Fibroblast of the conjunctiva (primary cell): ENCODE measurements around the gene ERVK3-1.
A peak's percentile ranks its signal among the peaks of the same experiment; 100 is the strongest.
"Not testable (repeated sequence)": the region's sequence is repeated elsewhere in the genome, so short reads cannot be mapped to it uniquely, and the experiment has no call there.

Experiments
- DNase-seq: peaks from one replicate; pipeline ENCODE4 v3.0.0-alpha.2; 2010; ENCODE audit warnings: low read depth

Gene ERVK3-1

GRCh38 chr19:58304748-58305064, 471 bp upstream of the ERVK3-1 start:
- no peak for DNase-seq

GRCh38 chr19:58305932-58306323, 751 bp downstream of the ERVK3-1 start:
- no peak for DNase-seq

GRCh38 chr19:58307736-58308135, 2.6 kb downstream of the ERVK3-1 start:
- no peak for DNase-seq

- DNase-seq = not testable (repeated sequence)
Measured at GRCh38 chr19:58310685-58311084, 5.5 kb downstream of the ERVK3-1 start.

- no peak for DNase-seq
Measured at GRCh38 chr19:58311345-58311865, 6.2 kb downstream of the ERVK3-1 start.

- no peak for DNase-seq
Measured at GRCh38 chr19:58315580-58315979, 10.4 kb downstream of the ERVK3-1 start.

- peak; percentile 8 for DNase-seq
Measured at GRCh38 chr19:58317476-58318072, 12.4 kb downstream of the ERVK3-1 start.

GRCh38 chr19:58318297-58318696, 13.1 kb downstream of the ERVK3-1 start:
- no peak for DNase-seq

- no peak for DNase-seq
Measured at GRCh38 chr19:58319241-58319640, 14.1 kb downstream of the ERVK3-1 start.

- no peak for DNase-seq
Measured at GRCh38 chr19:58325311-58326022, 20.3 kb downstream of the ERVK3-1 start.

GRCh38 chr19:58326501-58326913, 21.3 kb downstream of the ERVK3-1 start:
- DNase-seq = no peak

- DNase-seq = peak; percentile 89
Measured at GRCh38 chr19:58326914-58327726, 21.9 kb downstream of the ERVK3-1 start, which contains the start of gene ZSCAN22. Gene ZSCAN22 (plus strand): TSS chr19:58326994. CDS start chr19:58334803, 7,809 bp downstream.

GRCh38 chr19:58328999-58329398, 23.8 kb downstream of the ERVK3-1 start:
- DNase-seq = no peak

GRCh38 chr19:58330458-58330857, 25.3 kb downstream of the ERVK3-1 start:
- peak; percentile 21 for DNase-seq

- no peak for DNase-seq
Measured at GRCh38 chr19:58332697-58333096, 27.5 kb downstream of the ERVK3-1 start.

- no peak for DNase-seq
Measured at GRCh38 chr19:58334691-58335249, 29.6 kb downstream of the ERVK3-1 start.

- no peak for DNase-seq
Measured at GRCh38 chr19:58335630-58336029, 30.5 kb downstream of the ERVK3-1 start.

- DNase-seq = no peak
Measured at GRCh38 chr19:58336216-58336615, 31.0 kb downstream of the ERVK3-1 start.

GRCh38 chr19:58336820-58337219, 31.6 kb downstream of the ERVK3-1 start:
- DNase-seq = no peak

GRCh38 chr19:58338336-58338735, 33.2 kb downstream of the ERVK3-1 start:
- DNase-seq = no peak

GRCh38 chr19:58338825-58339558, 33.8 kb downstream of the ERVK3-1 start:
- no peak for DNase-seq

- no peak for DNase-seq
Measured at GRCh38 chr19:58345558-58345957, 40.4 kb downstream of the ERVK3-1 start.
